HCT116 (cell line): ENCODE data around the gene CECR2. TPM values are rescaled to one million over a fixed set of nuclear protein-coding genes. Genes with fewer than 3 reads are reported as not detected.

Experiments used
- ATAC-seq: fragments of 200-7000 bp; cut with Tn5 transposase; 2 replicates; pipeline ENCODE4 v1.9.1; 2020; ENCODE audit warnings: mild to moderate bottlenecking, moderate library complexity
- BruUV-seq: library from RNA; stranded (reverse); fragments of 400-500 nt; replicated peaks from 2 replicates; lab custom pipeline; 2021; lab: Mats Ljungman, UMichigan
- CTCF ChIA-PET: fragments of 300-600 bp; sonication (Branson Sonifier 250); formaldehyde crosslinking; loops from one replicate; lab custom pipeline; 2021; ENCODE audit warnings: antibody characterized with exemption; lab: Charles Lee
- POLR2A ChIA-PET: fragments of 300-600, 350-600 bp; sonication (Branson Sonifier 250); formaldehyde crosslinking; loops from one replicate; lab custom pipeline; 2021; ENCODE audit warnings: antibody characterized with exemption; lab: Charles Lee
- RAD21 ChIA-PET, 2 experiments: fragments of 300-600 bp; sonication (Branson Sonifier 250); formaldehyde crosslinking; loops; one replicate each; lab custom pipeline; 2023; ENCODE audit warnings: low total read pairs in 2 of 2; ENCODE audit not compliant: uncharacterized antibody in 2 of 2, unreplicated experiment in 2 of 2, low non-redundant PET in 1 of 2; lab: Charles Lee
- DNase-seq: peaks from one replicate; pipeline ENCODE4 v3.0.0-alpha.2; 2010; ENCODE audit warnings: low read depth, low spot score
- H2AFZ ChIP-seq: fragments of 200-600 bp; shearing (Covaris generic), sonication (generic); 2 replicates; pipeline ENCODE4 v1.6.1; 2017; ENCODE audit warnings: low read depth, mixed run types, mixed read lengths, antibody characterized with exemption, low read length; ENCODE audit not compliant: poor library complexity, severe bottlenecking
- H3K27ac ChIP-seq: 2 replicates; pipeline ENCODE4 v1.5.1; 2012; ENCODE audit warnings: low read depth, low read length
- H3K27me3 ChIP-seq: fragments of 200-600 bp; sonication (generic); 2 replicates; pipeline ENCODE4 v1.6.1; 2016; ENCODE audit warnings: mixed run types, low read length, mixed read lengths; ENCODE audit not compliant: insufficient read depth
- H3K36me3 ChIP-seq, 2 experiments: fragments of 200-500 bp in 1 of 2; fragments of 200-600 bp in 1 of 2; sonication (Bioruptor generic) in 1 of 2; sonication (generic) in 1 of 2; 2 replicates each; pipeline versions ENCODE4 v1.5.1 to v1.6.1; 2014 to 2016; ENCODE audit warnings: low read length in 2 of 2, inconsistent platforms in 1 of 2, mixed read lengths in 1 of 2, mixed run types in 1 of 2; ENCODE audit not compliant: insufficient read depth in 2 of 2, control insufficient read depth in 1 of 2
- H3K4me1 ChIP-seq, 2 experiments: fragments of 200-600 bp in 1 of 2; sonication (generic) in 1 of 2; 2 replicates each; pipeline versions ENCODE4 v1.5.1 to v1.6.1; 2012 to 2017; ENCODE audit warnings: low read length in 2 of 2, inconsistent platforms in 1 of 2, mild to moderate bottlenecking in 1 of 2, mixed read lengths in 1 of 2, mixed run types in 1 of 2, moderate library complexity in 1 of 2; ENCODE audit not compliant: insufficient read depth in 2 of 2, control insufficient read depth in 1 of 2
- H3K4me2 ChIP-seq: fragments of 200-600 bp; sonication (generic); 2 replicates; pipeline ENCODE4 v1.6.1; 2017; ENCODE audit warnings: mixed run types, low read length, mixed read lengths
- H3K4me3 ChIP-seq, 2 experiments: fragments of 200-600 bp in 1 of 2; sonication (generic) in 1 of 2; replicated peaks in 1 of 2; 2 replicates each; pipeline ENCODE4 v1.5.1; 2011 to 2016; ENCODE audit warnings: low read length in 2 of 2, control low read depth in 1 of 2, low read depth in 1 of 2, mild to moderate bottlenecking in 1 of 2, mixed read lengths in 1 of 2, mixed run types in 1 of 2
- H3K79me2 ChIP-seq: fragments of 200-600 bp; sonication (generic); 2 replicates; pipeline ENCODE4 v1.6.1; 2017; ENCODE audit warnings: mild to moderate bottlenecking, mixed run types, low read length, moderate library complexity, mixed read lengths; ENCODE audit not compliant: insufficient read depth
- H3K9ac ChIP-seq: fragments of 200-600 bp; sonication (generic); 2 replicates; pipeline ENCODE4 v1.6.1; 2016; ENCODE audit warnings: low read length, mixed read lengths
- H3K9me2 ChIP-seq: fragments of 200-600 bp; sonication (generic), shearing (Covaris generic); 2 replicates; pipeline ENCODE4 v1.6.1; 2017; ENCODE audit warnings: mixed run types, mild to moderate bottlenecking, moderate library complexity; ENCODE audit not compliant: insufficient read depth
- H3K9me3 ChIP-seq, 2 experiments: fragments of 200-500 bp in 1 of 2; fragments of 200-600 bp in 1 of 2; sonication (Bioruptor generic) in 1 of 2; sonication (generic) in 1 of 2; 2 replicates each; pipeline ENCODE4 v1.6.1; 2014 to 2017; ENCODE audit warnings: low read length in 2 of 2, mixed read lengths in 2 of 2, inconsistent platforms in 1 of 2, low read depth in 1 of 2, mild to moderate bottlenecking in 1 of 2, mixed run types in 1 of 2, moderate library complexity in 1 of 2; ENCODE audit not compliant: control insufficient read depth in 1 of 2, insufficient read depth in 1 of 2
- H4K20me1 ChIP-seq: fragments of 200-600 bp; sonication (generic), shearing (Covaris generic); 2 replicates; pipeline ENCODE4 v1.6.1; 2017; ENCODE audit warnings: mixed run types, mild to moderate bottlenecking, moderate library complexity; ENCODE audit not compliant: insufficient read depth
- SIN3A ChIP-seq: IDR thresholded peaks from 2 replicates; pipeline ENCODE4 v1.6.1; 2012; ENCODE audit warnings: low read depth
- SRF ChIP-seq: IDR thresholded peaks from 2 replicates; pipeline ENCODE4 v1.6.1; 2012; ENCODE audit warnings: low read depth
- ZNF274 ChIP-seq: fragments of 200-500 bp; sonication (Bioruptor generic); IDR thresholded peaks from 2 replicates; pipeline ENCODE4 v1.6.1; 2014; ENCODE audit warnings: mild to moderate bottlenecking, low read depth, low read length, inconsistent platforms
- intact Hi-C: fragments of 100-400 bp; cut with micrococcal nuclease; formaldehyde crosslinking; loops from 2 replicates; pipeline ENCODE4 v1.10.0; 2022
- total RNA-seq: library from RNA; stranded (reverse); gene quantifications from one replicate; pipeline ENCODE4 v1.2.1, GENCODE V29; 2021; ENCODE audit not compliant: unreplicated experiment

The CECR2 gene
- total RNA-seq, 1 experiment from 2014 or later, result 6.0 TPM

DNA sequence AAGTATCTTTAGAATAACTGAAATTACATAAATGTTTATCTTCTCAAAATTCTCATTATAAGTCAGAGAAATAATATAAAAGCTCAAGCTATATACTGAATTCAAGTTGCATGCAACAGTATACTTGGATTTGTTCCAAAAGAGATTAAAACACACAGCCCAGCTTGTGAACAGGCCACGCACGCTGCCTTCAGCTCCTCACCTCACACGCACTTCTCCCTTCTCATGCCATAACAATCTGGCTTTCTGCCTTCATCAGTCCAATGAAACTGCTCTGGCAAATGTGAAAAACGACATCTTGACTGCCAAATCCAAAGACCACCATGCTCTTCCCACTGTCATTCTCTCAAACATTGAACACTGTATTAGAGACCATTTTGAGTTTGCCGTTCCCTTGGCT is 237.2 kb downstream of the CECR2 start:
- no peaks in the 10 kb centered on the region for H4K20me1 ChIP-seq
- H3K4me3 ChIP-seq, result no peak overlapping the region
- peaks cover 29% of the 10 kb centered on the region for H3K79me2 ChIP-seq
- ATAC-seq, result no peak
- no peaks in the 10 kb centered on the region for H3K9me3 ChIP-seq
- no peaks in the 10 kb centered on the region for H3K4me1 ChIP-seq
- BruUV-seq, result no TSS peak
- no peak overlapping the region for H3K4me2 ChIP-seq
- DNase-seq, result no peak
- CTCF ChIA-PET, result no interaction called here
- no peaks in the 10 kb centered on the region for H3K9me2 ChIP-seq
- intact Hi-C loops, result loop anchor here (10.0 kb wide), 1 partner anchor 78 kb away; no protein-coding TSS in a partner anchor
- POLR2A ChIA-PET, result no interaction called here
- H3K9ac ChIP-seq, result no peak overlapping the region
- TF ChIP-seq ZNF274 (no peak), SRF (no peak), SIN3A (no peak)
- H2AFZ ChIP-seq, result no peak overlapping the region
- H3K36me3 ChIP-seq, result peaks cover 3 to 18% of the 10 kb centered on the region in 2 experiments; a peak in 2 of 4 replicates
- no peaks in the 10 kb centered on the region for H3K27me3 ChIP-seq
- H3K27ac ChIP-seq, result no peak overlapping the region
- RAD21 ChIA-PET, result no interaction called here

Other genes starting within 250 kb of the CECR2 start
- gene TMEM121B, start 248.1 kb upstream of the CECR2 start, total RNA-seq, result 0.57 TPM
- 70.1 TPM for gene HDHD5, start 210.2 kb upstream of the CECR2 start, total RNA-seq
- gene ADA2, start 150.0 kb upstream of the CECR2 start, total RNA-seq, result 0.20 TPM
- gene SLC25A18, start 194.0 kb downstream of the CECR2 start, total RNA-seq, result not detected